ENCODE measurements around the gene TMCC1.
"Not testable (repeated sequence)": the region's sequence is repeated elsewhere in the genome, so short reads cannot be mapped to it uniquely, and the experiment has no call there.

The TMCC1 gene

DNA sequence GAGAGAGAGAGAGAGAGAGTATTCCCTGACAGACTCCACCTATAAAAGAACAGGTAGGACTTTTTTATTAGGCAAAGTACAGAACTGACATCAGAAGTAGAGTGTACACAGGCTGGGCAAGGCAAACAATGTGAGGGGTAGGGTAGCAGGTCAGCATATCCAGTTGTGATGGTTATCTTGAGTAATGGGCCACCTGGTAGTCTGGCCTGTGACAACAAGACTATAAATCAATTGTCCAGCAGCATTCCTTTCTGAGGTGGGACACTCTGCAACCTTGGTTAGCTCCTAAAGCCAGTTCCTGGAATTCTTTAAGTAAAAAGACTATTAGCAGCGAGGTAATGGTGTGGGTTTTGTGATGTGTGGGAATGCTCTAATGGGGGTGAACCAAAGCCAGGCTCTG, 14.9 kb upstream of the TMCC1 start:
- no peak for TF ChIP-seq EZH2 (IDR thresholded peaks at IDR 0.05)
- no peak for TF ChIP-seq FOXP2 (optimal IDR thresholded peaks at IDR 0.05; ENCODE audit: control extremely low read depth, extremely low read length, insufficient read depth)
- no peak for TF ChIP-seq POLR2AphosphoS5 (IDR thresholded peaks at IDR 0.05; ENCODE audit: borderline replicate concordance, low read depth, low read length)
- Histone ChIP-seq H3K4me3 (no peak overlapping the region), H3K27ac (no peak overlapping the region), H3K9me3 (ENCODE audit: low read depth, low read length) (peaks cover 12% of the 10 kb centered on the region; the same call in 1 of the 2 replicates), H3K9ac (ENCODE audit: insufficient read length) (no peak overlapping the region), H3K36me3 (ENCODE audit: insufficient read depth, low read length) (peaks cover 17% of the 10 kb centered on the region)
- no peak for DNase-seq (ENCODE audit: low read depth, low spot score)

DNA sequence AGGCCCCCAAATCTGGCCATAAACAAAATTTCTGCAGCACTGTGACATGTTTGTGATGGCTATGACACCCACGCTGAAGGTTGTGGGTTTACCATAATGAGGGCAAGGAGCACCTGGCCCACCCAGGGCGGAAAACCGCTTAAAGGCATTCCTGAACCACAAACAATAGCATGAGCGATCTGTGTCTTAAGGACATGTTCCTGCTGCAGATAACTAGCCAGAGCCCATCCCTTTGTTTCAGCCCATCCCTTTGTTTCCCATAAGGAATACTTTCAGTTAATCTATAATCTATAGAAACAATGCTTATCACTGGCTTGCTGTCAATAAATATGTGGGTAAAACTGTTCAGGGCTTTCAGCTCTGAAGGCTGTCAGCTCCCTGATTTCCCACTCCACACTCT, 7.8 kb upstream of the TMCC1 start:
- not testable (repeated sequence) for H3K4me3 ChIP-seq; H3K36me3 ChIP-seq (ENCODE audit: insufficient read depth, low read length); DNase-seq (ENCODE audit: low read depth, low spot score)

DNA sequence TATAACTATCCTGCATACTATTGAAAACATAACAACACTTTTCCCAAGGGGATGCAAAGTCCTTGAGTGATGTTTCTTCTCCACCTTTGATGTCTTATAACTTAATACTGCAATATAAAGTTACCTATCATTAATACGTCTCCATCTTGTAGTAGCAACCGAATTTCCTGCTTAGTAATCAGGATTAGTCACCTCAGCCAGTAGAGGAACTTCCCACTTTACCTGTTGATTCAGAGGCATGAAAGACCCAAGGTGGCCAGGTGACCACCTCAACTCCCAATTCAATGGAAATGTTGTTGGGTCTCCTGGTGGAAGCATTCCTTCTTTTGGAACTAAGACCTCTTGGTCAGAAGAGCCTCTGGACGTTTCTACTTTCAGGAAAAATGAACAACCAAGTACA, 3.5 kb upstream of the TMCC1 start:
- Histone ChIP-seq H3K9ac (ENCODE audit: insufficient read length) (no peak overlapping the region), H3K36me3 (ENCODE audit: insufficient read depth, low read length) (no peaks in the 10 kb centered on the region; the same call in 1 of the 2 replicates), H3K4me3 (no peak overlapping the region), H3K9me3 (ENCODE audit: low read depth, low read length) (peaks cover 3% of the 10 kb centered on the region; the same call in 1 of the 2 replicates), H3K27ac (no peak overlapping the region)
- TF ChIP-seq FOXP2 (optimal IDR thresholded peaks at IDR 0.05; ENCODE audit: control extremely low read depth, extremely low read length, insufficient read depth): no peak
- TF ChIP-seq POLR2AphosphoS5 (IDR thresholded peaks at IDR 0.05; ENCODE audit: borderline replicate concordance, low read depth, low read length): no peak
- TF ChIP-seq EZH2 (IDR thresholded peaks at IDR 0.05): no peak
- DNase-seq (ENCODE audit: low read depth, low spot score): no peak

More for the DNA sequence above, 7.8 kb upstream of the TMCC1 start:
- not testable (repeated sequence) for H3K27ac ChIP-seq; H3K9ac ChIP-seq (ENCODE audit: insufficient read length)
- peaks cover 11% of the 10 kb centered on the region; the same call in 1 of the 2 replicates for H3K9me3 ChIP-seq (ENCODE audit: low read depth, low read length)

DNA sequence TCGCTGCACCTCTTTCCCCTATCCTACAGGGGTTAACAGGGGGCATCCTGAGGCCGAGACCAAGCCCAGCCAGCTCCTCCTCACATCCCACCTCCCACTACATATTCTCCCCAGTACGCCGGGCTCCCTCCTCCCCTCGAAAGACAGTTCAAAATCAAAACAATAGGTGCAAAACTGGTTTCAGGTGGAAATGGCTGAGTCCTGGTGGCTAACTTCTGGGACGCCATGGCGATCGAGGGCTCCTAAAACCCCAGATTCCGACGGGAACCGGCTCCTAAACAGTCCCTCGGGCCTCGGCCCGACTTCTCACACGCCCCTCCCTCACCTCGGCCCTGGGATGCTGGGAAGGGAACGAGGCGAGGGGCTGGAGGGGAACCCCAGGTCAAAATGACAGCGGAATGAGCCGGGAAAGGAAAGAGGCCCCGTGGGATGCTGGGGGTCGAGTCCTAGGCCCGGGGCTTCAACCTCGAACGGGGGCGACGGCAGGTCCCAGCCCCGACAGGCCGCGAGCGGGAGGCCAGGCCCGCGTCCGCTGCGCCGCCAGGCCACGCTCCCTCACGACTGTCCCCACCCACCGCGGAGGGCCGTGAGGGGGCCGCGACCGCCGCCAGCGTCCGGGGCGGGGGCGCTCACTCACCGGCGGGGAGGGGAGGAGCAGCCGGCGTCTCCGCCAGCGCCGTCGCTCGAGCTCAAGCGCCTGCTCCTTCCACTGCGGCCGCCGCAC, 492 bp downstream of the TMCC1 start:
- Histone ChIP-seq H3K9me3 (ENCODE audit: low read depth, low read length) (no peaks in the 10 kb centered on the region), H3K36me3 (ENCODE audit: insufficient read depth, low read length) (no peaks in the 10 kb centered on the region), H3K9ac (ENCODE audit: insufficient read length) (peak overlapping the region; percentile 95), H3K27ac (0 out of 2 replicates have a peak overlapping the region, but pooled peaks have one; percentile 29), H3K4me3 (peak overlapping the region; percentile 86)
- TF ChIP-seq POLR2AphosphoS5 (IDR thresholded peaks at IDR 0.05; ENCODE audit: borderline replicate concordance, low read depth, low read length): no peak
- TF ChIP-seq FOXP2 (optimal IDR thresholded peaks at IDR 0.05; ENCODE audit: control extremely low read depth, extremely low read length, insufficient read depth): no peak
- no peak for TF ChIP-seq EZH2 (IDR thresholded peaks at IDR 0.05)
- DNase-seq (ENCODE audit: low read depth, low spot score): no peak

DNA sequence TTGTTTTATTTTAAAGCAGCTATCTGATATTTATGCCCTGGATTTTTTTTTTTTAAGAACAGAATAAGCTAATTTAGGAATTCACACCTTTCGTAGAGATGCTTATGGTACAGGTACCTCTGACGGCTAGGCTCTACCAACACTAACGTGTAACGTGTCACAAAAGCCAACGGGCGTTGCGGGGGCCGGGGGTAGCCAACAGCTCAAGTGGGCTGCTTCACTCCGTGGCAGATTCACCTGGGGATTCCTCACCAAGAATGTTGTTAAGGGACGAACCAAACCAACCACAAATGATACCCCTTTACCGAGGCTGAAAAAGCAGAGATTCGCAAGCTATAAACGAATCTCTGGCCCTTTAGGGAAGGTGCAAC, 1.0 kb downstream of the TMCC1 start:
- Histone ChIP-seq H3K36me3 (ENCODE audit: insufficient read depth, low read length) (no peaks in the 10 kb centered on the region), H3K27ac (peak overlapping the region; percentile 2; the same call in 1 of the 2 replicates), H3K4me3 (peak overlapping the region; percentile 86), H3K9ac (ENCODE audit: insufficient read length) (peak overlapping the region; percentile 95), H3K9me3 (ENCODE audit: low read depth, low read length) (no peaks in the 10 kb centered on the region)
- TF ChIP-seq POLR2AphosphoS5 (IDR thresholded peaks at IDR 0.05; ENCODE audit: borderline replicate concordance, low read depth, low read length) (0 out of 2 replicates have a peak, but pooled peaks have one; percentile 18), EZH2 (IDR thresholded peaks at IDR 0.05) (no peak), FOXP2 (optimal IDR thresholded peaks at IDR 0.05; ENCODE audit: control extremely low read depth, extremely low read length, insufficient read depth) (no peak)
- DNase-seq (ENCODE audit: low read depth, low spot score): no peak

DNA sequence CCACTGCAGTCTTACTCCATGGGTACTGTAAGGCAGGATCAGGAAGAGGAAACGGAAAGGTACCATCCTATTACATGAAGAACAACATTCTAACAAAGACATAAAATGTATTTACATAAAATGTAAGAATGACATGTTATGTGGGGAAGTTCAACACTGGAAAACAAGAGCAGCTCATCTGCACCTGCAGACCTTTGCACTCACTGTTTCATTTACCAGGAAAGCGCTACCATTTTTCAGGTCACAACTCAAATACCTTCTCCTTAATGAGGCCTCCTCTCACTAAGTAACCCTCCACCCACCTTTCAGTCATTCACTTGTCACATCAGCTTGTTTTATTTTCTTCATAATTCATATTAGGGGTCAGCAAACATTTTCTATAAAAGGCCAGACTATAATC, 2.6 kb downstream of the TMCC1 start:
- peak overlapping the region; percentile 95 for H3K9ac ChIP-seq (ENCODE audit: insufficient read length)
- H3K9me3 ChIP-seq (ENCODE audit: low read depth, low read length): no peaks in the 10 kb centered on the region
- H3K36me3 ChIP-seq (ENCODE audit: insufficient read depth, low read length): no peaks in the 10 kb centered on the region
- TF ChIP-seq POLR2AphosphoS5 (IDR thresholded peaks at IDR 0.05; ENCODE audit: borderline replicate concordance, low read depth, low read length) (no peak), EZH2 (IDR thresholded peaks at IDR 0.05) (no peak)
- no peak for DNase-seq (ENCODE audit: low read depth, low spot score)
- peak overlapping the region; percentile 79 for H3K27ac ChIP-seq
- peak overlapping the region; percentile 86; the same call in 1 of the 2 replicates for H3K4me3 ChIP-seq

DNA sequence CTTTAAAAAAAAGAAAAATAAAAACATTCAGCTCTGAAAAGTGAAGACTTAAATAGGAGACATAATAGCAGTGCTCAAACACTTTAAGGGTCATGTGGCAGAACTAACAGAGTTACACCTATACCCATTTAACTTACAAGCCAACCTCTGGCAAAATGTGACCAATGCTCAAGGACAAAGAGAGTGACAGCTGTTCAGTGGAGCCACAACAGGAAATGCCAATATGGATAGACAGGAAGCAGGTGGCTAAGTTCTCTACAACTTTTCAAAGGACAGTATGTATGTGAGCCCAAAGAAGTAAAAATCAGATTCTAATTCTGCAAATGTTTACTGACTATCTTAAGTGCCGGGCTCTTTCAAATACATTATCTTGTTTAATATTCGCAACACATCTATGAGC, 3.4 kb downstream of the TMCC1 start:
- H3K9ac ChIP-seq (ENCODE audit: insufficient read length): peak overlapping the region; percentile 11
- no peaks in the 10 kb centered on the region for H3K36me3 ChIP-seq (ENCODE audit: insufficient read depth, low read length)
- H3K9me3 ChIP-seq (ENCODE audit: low read depth, low read length): no peaks in the 10 kb centered on the region
- TF ChIP-seq EZH2 (IDR thresholded peaks at IDR 0.05) (no peak), FOXP2 (optimal IDR thresholded peaks at IDR 0.05; ENCODE audit: control extremely low read depth, extremely low read length, insufficient read depth) (no peak), POLR2AphosphoS5 (IDR thresholded peaks at IDR 0.05; ENCODE audit: borderline replicate concordance, low read depth, low read length) (no peak)
- H3K27ac ChIP-seq: peak overlapping the region; percentile 79
- no peak for DNase-seq (ENCODE audit: low read depth, low spot score)
- peak overlapping the region; percentile 86 for H3K4me3 ChIP-seq

DNA sequence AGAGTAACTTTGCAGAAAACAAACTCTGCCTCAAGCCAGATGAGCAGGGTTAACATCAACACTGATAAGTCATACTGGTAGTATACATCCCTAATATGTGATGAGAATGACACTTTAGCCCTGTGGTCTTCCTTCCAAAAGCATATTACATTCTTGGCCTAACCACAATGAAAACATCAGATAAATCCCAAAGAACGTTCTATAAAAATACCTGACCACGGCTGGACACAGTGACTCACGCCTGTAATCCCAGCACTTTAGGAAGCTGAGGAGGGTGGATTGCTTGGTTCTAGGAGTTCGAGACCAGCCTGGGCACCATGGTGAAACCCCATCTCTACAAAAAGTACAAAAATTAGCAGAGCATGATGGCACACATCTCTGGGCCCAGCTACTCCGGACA, 4.7 kb downstream of the TMCC1 start:
- Histone ChIP-seq H3K9me3 (ENCODE audit: low read depth, low read length) (no peaks in the 10 kb centered on the region), H3K4me3 (no peak overlapping the region), H3K27ac (no peak overlapping the region), H3K9ac (ENCODE audit: insufficient read length) (no peak overlapping the region), H3K36me3 (ENCODE audit: insufficient read depth, low read length) (0 out of 2 replicates have a peak, but pooled peaks cover 2% of the 10 kb centered on the region)
- no peak for DNase-seq (ENCODE audit: low read depth, low spot score)
- TF ChIP-seq EZH2 (IDR thresholded peaks at IDR 0.05) (no peak), FOXP2 (optimal IDR thresholded peaks at IDR 0.05; ENCODE audit: control extremely low read depth, extremely low read length, insufficient read depth) (no peak), POLR2AphosphoS5 (IDR thresholded peaks at IDR 0.05; ENCODE audit: borderline replicate concordance, low read depth, low read length) (no peak)

DNA sequence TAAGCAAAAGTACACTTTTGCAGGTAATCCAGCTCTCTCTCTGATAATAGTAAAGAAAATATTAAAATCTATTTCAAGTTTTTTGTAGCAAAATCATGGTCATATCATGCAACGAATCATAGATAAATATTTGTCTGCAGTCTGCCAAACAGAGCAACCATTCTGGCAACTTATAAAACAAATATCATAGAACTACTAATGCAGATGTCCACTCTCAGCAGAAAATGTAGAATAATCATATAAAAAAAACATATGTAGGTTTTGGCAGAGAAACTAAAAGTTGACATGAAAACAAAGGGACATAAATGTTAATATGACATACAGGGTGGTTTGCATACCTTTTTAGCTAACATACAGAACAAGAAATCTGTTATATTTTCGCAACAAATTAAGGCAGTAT, 12.2 kb downstream of the TMCC1 start:
- H3K9me3 ChIP-seq (ENCODE audit: low read depth, low read length): no peaks in the 10 kb centered on the region
- H3K36me3 ChIP-seq (ENCODE audit: insufficient read depth, low read length): peaks cover 23% of the 10 kb centered on the region
- no peak for TF ChIP-seq EZH2 (IDR thresholded peaks at IDR 0.05)
- no peak for TF ChIP-seq POLR2AphosphoS5 (IDR thresholded peaks at IDR 0.05; ENCODE audit: borderline replicate concordance, low read depth, low read length)
- no peak for TF ChIP-seq FOXP2 (optimal IDR thresholded peaks at IDR 0.05; ENCODE audit: control extremely low read depth, extremely low read length, insufficient read depth)
- H3K9ac ChIP-seq (ENCODE audit: insufficient read length): no peak overlapping the region
- no peak for DNase-seq (ENCODE audit: low read depth, low spot score)
- H3K27ac ChIP-seq: no peak overlapping the region
- H3K4me3 ChIP-seq: no peak overlapping the region
